Lower leg skin (tissue), 4 donors: Measurements from ENCODE around the gene CLDN19. TPM values are rescaled to one million over a fixed set of nuclear protein-coding genes. Genes with fewer than 3 reads are reported as not detected.
A peak's percentile ranks its signal among the peaks of the same experiment; 100 is the strongest.

Experiments used
- DNase-seq, 2 donors: peaks; one replicate each; pipeline ENCODE4 v3.0.0-alpha.2; 2019; ENCODE audit warnings: low spot score in 2 of 2
- H3K4me3 ChIP-seq: fragments of 200-600 bp; sonication (generic); 2 replicates; pipeline ENCODE4 v1.5.1; 2017; ENCODE audit warnings: mild to moderate bottlenecking, low read depth; ENCODE audit not compliant: poor library complexity, severe bottlenecking
- CTCF ChIP-seq, 3 donors: fragments of 450-650 bp; IDR thresholded peaks; one replicate each; pipeline ENCODE4 v1.5.1; 2016; ENCODE audit warnings: antibody characterized with exemption in 3 of 3, mild to moderate bottlenecking in 3 of 3, moderate library complexity in 2 of 3
- POLR2A ChIP-seq, 2 donors: fragments of 450-650 bp; IDR thresholded peaks; one replicate each; pipeline ENCODE4 v1.6.1; 2016 to 2017; ENCODE audit warnings: antibody characterized with exemption in 2 of 2, mild to moderate bottlenecking in 1 of 2, moderate library complexity in 1 of 2
- WGBS, 2 donors: methylation state at CpG; one replicate each; pipeline ENCODE4 v1.1.5; 2018; 5-methylcytosine and 5-hydroxymethylcytosine counted together
- intact Hi-C: fragments of 100-400 bp; cut with DNase I; formaldehyde crosslinking; loops from one replicate; pipeline ENCODE4 v1.15.0; 2023; ENCODE audit warnings: low total_unique reads
- total RNA-seq, 4 donors: library from RNA; depleted of rRNA; stranded (reverse); fragments of >200 nt; gene quantifications; one replicate each; pipeline ENCODE4 v1.1.0, GENCODE V29; 2016

Gene CLDN19
- total RNA-seq, 4 donors from 2014 or later = 0.12 to 1.2 (median 0.18) TPM

- intact Hi-C loops = no loop called here
- WGBS, 2 donors = 87 to 94% methylated on average over 4 of the region's 4 CpGs
- no peak for DNase-seq
- no peak for TF ChIP-seq POLR2A (IDR thresholded peaks at IDR 0.05)
- no peak for TF ChIP-seq CTCF (IDR thresholded peaks at IDR 0.05)
- H3K4me3 ChIP-seq = no peak overlapping the region
Measured at GRCh38 chr1:42741706-42742105, 1.7 kb upstream of the CLDN19 start.

GRCh38 chr1:42740851-42741580, 980 bp upstream of the CLDN19 start:
- DNase-seq = no peak
- TF ChIP-seq CTCF (IDR thresholded peaks at IDR 0.05) (no peak), POLR2A (IDR thresholded peaks at IDR 0.05) (no peak)
- intact Hi-C loops = no loop called here
- WGBS, 2 donors = 84 to 90% methylated on average over 16 to 17 of the region's 19 CpGs
- H3K4me3 ChIP-seq = no peak overlapping the region

DNA sequence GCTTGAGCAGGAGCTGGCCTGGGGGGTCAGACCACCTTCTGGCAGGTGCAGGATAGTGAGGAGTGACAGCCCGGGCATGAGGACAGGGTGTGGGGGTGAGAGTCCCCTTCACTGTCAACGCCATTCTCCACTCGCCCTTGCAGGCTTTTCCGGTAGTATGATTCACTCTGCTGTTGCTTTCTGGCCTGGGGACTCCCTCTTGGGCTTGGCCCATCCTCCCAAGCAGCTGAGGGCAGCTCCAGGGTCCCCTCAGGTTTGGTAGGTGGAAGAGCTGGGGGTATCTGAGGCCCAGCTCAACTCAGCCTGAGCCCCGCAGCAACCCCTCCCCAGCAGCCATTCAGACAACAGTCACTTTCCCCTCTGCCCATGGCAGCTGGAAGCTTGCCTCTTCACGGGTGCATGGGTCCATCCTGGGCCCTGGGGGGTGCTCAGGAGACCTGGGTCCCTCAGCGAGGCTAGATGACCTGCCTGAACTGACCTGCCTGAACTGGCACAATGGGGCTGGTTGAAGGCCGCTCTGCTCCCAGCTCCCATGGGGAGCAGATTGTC, 1.3 kb downstream of the CLDN19 start:
- WGBS, 2 donors = 71 to 79% methylated on average over 5 to 7 of the region's 8 CpGs
- no peak overlapping the region for H3K4me3 ChIP-seq
- DNase-seq = no peak
- TF ChIP-seq POLR2A (IDR thresholded peaks at IDR 0.05) = no peak
- TF ChIP-seq CTCF (IDR thresholded peaks at IDR 0.05) = no peak
- intact Hi-C loops = no loop called here

- intact Hi-C loops = no loop called here
- no peak for TF ChIP-seq POLR2A (IDR thresholded peaks at IDR 0.05)
- no peak for TF ChIP-seq CTCF (IDR thresholded peaks at IDR 0.05)
- no peak overlapping the region for H3K4me3 ChIP-seq
- no peak for DNase-seq
- WGBS, 2 donors = 89 to 100% methylated on average over 1 to 21 of the region's 21 CpGs
Measured at GRCh38 chr1:42737986-42738677, 1.9 kb downstream of the CLDN19 start.

- 27 to 34% methylated on average over 5 of the region's 5 CpGs for WGBS, 2 donors
- TF ChIP-seq CTCF (IDR thresholded peaks at IDR 0.05) (no peak), POLR2A (IDR thresholded peaks at IDR 0.05) (no peak)
- DNase-seq = peak in 1 of 2 donors; percentile 86
- intact Hi-C loops = no loop called here
- no peak overlapping the region for H3K4me3 ChIP-seq
Measured at GRCh38 chr1:42737257-42737656, 2.8 kb downstream of the CLDN19 start.
